K562 (cell line): ENCODE data around the gene MOB3B. TPM values are rescaled to one million over a fixed set of nuclear protein-coding genes. Genes with fewer than 3 reads are reported as not detected.

Experiments used
- DACH1 ChIP-seq: fragments of 450-650 bp; IDR thresholded peaks from 2 replicates; pipeline ENCODE4 v1.6.1; 2018; ENCODE audit not compliant: partially characterized antibody
- ETV6 ChIP-seq, 3 experiments: fragments of 150-350 bp in 1 of 3; sonication (generic) in 1 of 3; formaldehyde crosslinking in 1 of 3; IDR thresholded peaks; 2 replicates each; pipeline versions ENCODE4 v1.6.1 to v1.8.0; 2014 to 2022; ENCODE audit warnings: borderline replicate concordance in 2 of 3, low read depth in 2 of 3, antibody characterized with exemption in 1 of 3, low read length in 1 of 3, mild to moderate bottlenecking in 1 of 3, missing genetic modification reagents in 1 of 3
- HNRNPUL1 ChIP-seq: fragments of 200-400 bp; formaldehyde crosslinking; IDR thresholded peaks from 2 replicates; pipeline ENCODE4 v1.6.1; 2017; ENCODE audit warnings: low read length
- LCOR ChIP-seq: sonication (generic); formaldehyde crosslinking; IDR thresholded peaks from 2 replicates; pipeline ENCODE4 v1.8.0; 2022; ENCODE audit warnings: mild to moderate bottlenecking, missing genetic modification reagents
- RBM25 ChIP-seq: fragments of 200-400 bp; formaldehyde crosslinking; IDR thresholded peaks from 2 replicates; pipeline ENCODE4 v1.6.1; 2018; ENCODE audit warnings: low read length, low read depth, moderate library complexity; ENCODE audit not compliant: severe bottlenecking
- ZNF395 ChIP-seq: fragments of 200-800 bp; sonication (Bioruptor generic); IDR thresholded peaks from 2 replicates; pipeline ENCODE4 v1.6.1; 2017; ENCODE audit warnings: missing genetic modification characterization, missing compliant biosample characterization
- ZNF445 ChIP-seq: fragments of 250-450 bp; sonication (Bioruptor Pico); IDR thresholded peaks from 2 replicates; pipeline ENCODE4 v1.4.0; 2020; ENCODE audit warnings: low read depth, mild to moderate bottlenecking, moderate library complexity
- polyA plus RNA-seq, 8 experiments: library from polyadenylated mRNA; depleted of rRNA in 4 of 8; stranded (reverse) in 5 of 8; unstranded in 3 of 8; fragments of >200 nt; fragmentation: Nextera tagmentation in 2 of 8; fragmentation: Illumina TruSeq in 1 of 8; extraction: Ambion mirVana in 2 of 8; extraction: Trizol in 1 of 8; gene quantifications; 2 replicates each; pipeline versions ENCODE4 v1.2.1 to v1.2.3, GENCODE V29; 2011 to 2014; ENCODE audit warnings: inconsistent platforms in 1 of 8, missing spikeins in 1 of 8
- total RNA-seq, 7 experiments: library from RNA; depleted of rRNA in 6 of 7; stranded (reverse); fragments of >200 nt in 6 of 7; fragmentation: Illumina TruSeq in 2 of 7; extraction: Trizol in 2 of 7; gene quantifications; 2 replicates each; pipeline versions ENCODE4 v1.2.1 to v1.2.3, GENCODE V29; 2011 to 2021; ENCODE audit warnings: low replicate concordance in 1 of 7
- TF ChIP-seq, protein P1 (sequence below): sonication (generic); formaldehyde crosslinking; IDR thresholded peaks from 2 replicates; pipeline ENCODE4 v1.8.0; 2023; ENCODE audit warnings: mild to moderate bottlenecking, missing genetic modification reagents
- TF ChIP-seq, protein P2 (sequence below): sonication (generic); formaldehyde crosslinking; IDR thresholded peaks from 2 replicates; pipeline ENCODE4 v1.8.1; 2023; ENCODE audit warnings: mild to moderate bottlenecking, missing genetic modification reagents

MOB3B gene
- total and polyA plus RNA-seq, 9 of the 15 experiments (the other 6 are each of a cell fraction or from before 2014, with no cell fraction given): 3.6 to 12.8 (median 7.2) TPM

- TF ChIP-seq DACH1 (no peak), ZNF395 (CRISPR knock-in tag) (no peak), ZNF445 (no peak), RBM25 (no peak), ETV6 (IDR thresholded peaks at IDR 0.05; ENCODE audit: borderline replicate concordance in 1 of 2, low read depth in 2 of 2, low read length in 1 of 2) (no peak), ETV6 (CRISPR knock-in tag; IDR thresholded peaks at IDR 0.05; ENCODE audit: borderline replicate concordance) (no peak), HNRNPUL1 (no peak), LCOR (no peak)
- TF ChIP-seq, protein P1, sequence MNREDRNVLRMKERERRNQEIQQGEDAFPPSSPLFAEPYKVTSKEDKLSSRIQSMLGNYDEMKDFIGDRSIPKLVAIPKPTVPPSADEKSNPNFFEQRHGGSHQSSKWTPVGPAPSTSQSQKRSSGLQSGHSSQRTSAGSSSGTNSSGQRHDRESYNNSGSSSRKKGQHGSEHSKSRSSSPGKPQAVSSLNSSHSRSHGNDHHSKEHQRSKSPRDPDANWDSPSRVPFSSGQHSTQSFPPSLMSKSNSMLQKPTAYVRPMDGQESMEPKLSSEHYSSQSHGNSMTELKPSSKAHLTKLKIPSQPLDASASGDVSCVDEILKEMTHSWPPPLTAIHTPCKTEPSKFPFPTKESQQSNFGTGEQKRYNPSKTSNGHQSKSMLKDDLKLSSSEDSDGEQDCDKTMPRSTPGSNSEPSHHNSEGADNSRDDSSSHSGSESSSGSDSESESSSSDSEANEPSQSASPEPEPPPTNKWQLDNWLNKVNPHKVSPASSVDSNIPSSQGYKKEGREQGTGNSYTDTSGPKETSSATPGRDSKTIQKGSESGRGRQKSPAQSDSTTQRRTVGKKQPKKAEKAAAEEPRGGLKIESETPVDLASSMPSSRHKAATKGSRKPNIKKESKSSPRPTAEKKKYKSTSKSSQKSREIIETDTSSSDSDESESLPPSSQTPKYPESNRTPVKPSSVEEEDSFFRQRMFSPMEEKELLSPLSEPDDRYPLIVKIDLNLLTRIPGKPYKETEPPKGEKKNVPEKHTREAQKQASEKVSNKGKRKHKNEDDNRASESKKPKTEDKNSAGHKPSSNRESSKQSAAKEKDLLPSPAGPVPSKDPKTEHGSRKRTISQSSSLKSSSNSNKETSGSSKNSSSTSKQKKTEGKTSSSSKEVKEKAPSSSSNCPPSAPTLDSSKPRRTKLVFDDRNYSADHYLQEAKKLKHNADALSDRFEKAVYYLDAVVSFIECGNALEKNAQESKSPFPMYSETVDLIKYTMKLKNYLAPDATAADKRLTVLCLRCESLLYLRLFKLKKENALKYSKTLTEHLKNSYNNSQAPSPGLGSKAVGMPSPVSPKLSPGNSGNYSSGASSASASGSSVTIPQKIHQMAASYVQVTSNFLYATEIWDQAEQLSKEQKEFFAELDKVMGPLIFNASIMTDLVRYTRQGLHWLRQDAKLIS (CRISPR knock-in tag): no peak
- TF ChIP-seq, protein P2, sequence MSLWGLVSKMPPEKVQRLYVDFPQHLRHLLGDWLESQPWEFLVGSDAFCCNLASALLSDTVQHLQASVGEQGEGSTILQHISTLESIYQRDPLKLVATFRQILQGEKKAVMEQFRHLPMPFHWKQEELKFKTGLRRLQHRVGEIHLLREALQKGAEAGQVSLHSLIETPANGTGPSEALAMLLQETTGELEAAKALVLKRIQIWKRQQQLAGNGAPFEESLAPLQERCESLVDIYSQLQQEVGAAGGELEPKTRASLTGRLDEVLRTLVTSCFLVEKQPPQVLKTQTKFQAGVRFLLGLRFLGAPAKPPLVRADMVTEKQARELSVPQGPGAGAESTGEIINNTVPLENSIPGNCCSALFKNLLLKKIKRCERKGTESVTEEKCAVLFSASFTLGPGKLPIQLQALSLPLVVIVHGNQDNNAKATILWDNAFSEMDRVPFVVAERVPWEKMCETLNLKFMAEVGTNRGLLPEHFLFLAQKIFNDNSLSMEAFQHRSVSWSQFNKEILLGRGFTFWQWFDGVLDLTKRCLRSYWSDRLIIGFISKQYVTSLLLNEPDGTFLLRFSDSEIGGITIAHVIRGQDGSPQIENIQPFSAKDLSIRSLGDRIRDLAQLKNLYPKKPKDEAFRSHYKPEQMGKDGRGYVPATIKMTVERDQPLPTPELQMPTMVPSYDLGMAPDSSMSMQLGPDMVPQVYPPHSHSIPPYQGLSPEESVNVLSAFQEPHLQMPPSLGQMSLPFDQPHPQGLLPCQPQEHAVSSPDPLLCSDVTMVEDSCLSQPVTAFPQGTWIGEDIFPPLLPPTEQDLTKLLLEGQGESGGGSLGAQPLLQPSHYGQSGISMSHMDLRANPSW (CRISPR knock-in tag): no peak
These were observed 44.3 kb upstream of the MOB3B start (continued) for GRCh38 chr9:27573634-27574590.
